Measurements from ENCODE around the gene GAS2. TPM values are rescaled to one million over a fixed set of nuclear protein-coding genes. Genes with fewer than 3 reads are reported as not detected.

Gene GAS2
- total RNA-seq, 2 donors from 2014 or later = 13.2 to 24.6 TPM

DNA sequence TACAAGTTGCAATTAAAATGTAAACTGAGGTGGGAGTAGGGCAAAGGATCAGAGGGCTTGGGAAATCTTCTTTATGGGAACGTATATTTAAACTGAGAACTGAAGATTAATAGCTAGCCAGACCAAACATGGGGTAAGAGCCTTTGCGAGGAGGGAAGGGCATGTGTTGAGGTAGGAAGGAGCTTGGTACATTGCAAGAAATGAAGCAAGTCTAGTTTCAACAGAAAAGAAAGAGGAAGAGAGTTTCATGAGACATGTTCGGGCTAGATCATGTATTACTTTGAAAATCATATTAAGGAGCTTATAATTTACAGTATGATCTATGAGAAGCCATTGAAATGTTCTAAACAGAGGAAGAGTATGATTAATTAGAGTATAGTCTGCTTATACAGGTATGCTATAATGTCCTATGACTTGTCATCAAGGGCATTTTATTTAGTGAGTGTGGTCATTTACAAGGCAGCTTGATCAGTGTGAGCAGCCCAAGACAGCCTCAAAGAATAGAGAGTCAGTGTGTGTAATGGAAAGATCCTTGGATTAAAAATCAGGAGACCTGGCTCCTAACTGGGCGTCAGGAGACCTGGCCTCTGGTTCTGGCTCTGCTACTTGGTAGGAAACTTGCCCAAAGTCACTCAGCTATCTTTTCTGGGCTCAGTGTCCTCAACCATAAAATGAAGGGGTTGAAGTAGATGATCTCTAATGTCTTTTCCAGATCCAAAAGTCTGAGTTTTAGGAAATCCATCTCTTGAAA lies 10.9 kb downstream of the GAS2 start:
- TF ChIP-seq, protein P1, sequence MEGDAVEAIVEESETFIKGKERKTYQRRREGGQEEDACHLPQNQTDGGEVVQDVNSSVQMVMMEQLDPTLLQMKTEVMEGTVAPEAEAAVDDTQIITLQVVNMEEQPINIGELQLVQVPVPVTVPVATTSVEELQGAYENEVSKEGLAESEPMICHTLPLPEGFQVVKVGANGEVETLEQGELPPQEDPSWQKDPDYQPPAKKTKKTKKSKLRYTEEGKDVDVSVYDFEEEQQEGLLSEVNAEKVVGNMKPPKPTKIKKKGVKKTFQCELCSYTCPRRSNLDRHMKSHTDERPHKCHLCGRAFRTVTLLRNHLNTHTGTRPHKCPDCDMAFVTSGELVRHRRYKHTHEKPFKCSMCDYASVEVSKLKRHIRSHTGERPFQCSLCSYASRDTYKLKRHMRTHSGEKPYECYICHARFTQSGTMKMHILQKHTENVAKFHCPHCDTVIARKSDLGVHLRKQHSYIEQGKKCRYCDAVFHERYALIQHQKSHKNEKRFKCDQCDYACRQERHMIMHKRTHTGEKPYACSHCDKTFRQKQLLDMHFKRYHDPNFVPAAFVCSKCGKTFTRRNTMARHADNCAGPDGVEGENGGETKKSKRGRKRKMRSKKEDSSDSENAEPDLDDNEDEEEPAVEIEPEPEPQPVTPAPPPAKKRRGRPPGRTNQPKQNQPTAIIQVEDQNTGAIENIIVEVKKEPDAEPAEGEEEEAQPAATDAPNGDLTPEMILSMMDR (IDR thresholded peaks at IDR 0.05) = no peak
- peak in 1 of 3 donors; percentile 16 for TF ChIP-seq POLR2A (IDR thresholded peaks at IDR 0.05)
- H3K4me1 ChIP-seq = peaks cover 65% of the 10 kb centered on the region
- no peaks in the 10 kb centered on the region for H3K27me3 ChIP-seq
- peak in 2 of 4 donors; percentile 21 to 31 for DNase-seq
- 46 to 50% methylated on average over 4 of the region's 4 CpGs for WGBS, 2 donors
- H3K4me3 ChIP-seq = no peak overlapping the region
- H3K9me3 ChIP-seq = no peaks in the 10 kb centered on the region
- intact Hi-C loops (cut with DNase I) = no loop called here
- H3K27ac ChIP-seq = peak overlapping the region; percentile 29 to 91 (median 84)
- no peaks in the 10 kb centered on the region for H3K36me3 ChIP-seq (replicated peaks in 1 of 2; ENCODE audit: insufficient read depth in 1 of 2, low read depth in 2 of 2)
- no peak for ATAC-seq

DNA sequence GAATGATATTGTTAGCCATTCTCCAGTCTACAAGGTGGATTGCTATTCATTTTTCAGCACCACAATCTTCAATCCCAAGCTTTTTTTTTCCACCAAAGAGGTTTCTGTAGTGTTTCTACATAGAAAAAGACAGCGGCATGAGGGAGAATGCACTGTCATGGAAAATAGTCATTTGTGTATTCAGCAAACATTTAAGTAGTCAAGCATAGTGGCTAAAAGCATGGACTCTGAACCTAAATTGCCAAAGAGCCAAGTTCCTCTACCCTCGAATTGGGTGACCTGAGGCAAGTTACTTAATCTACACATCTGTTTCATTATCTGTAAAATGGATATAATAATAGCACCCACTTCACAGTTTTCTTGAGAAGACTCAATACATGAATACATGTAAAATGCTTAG lies 14.2 kb downstream of the GAS2 start:
- 25 to 38% methylated on average over 2 of the region's 2 CpGs for WGBS, 2 donors
- H3K4me3 ChIP-seq = no peak overlapping the region
- TF ChIP-seq, protein P1 (IDR thresholded peaks at IDR 0.05) = no peak
- TF ChIP-seq POLR2A (IDR thresholded peaks at IDR 0.05) = no peak
- intact Hi-C loops (cut with DNase I) = no loop called here
- H3K27me3 ChIP-seq = no peaks in the 10 kb centered on the region
- no peaks in the 10 kb centered on the region for H3K9me3 ChIP-seq
- H3K27ac ChIP-seq = peak overlapping the region in 3 of 4 donors; percentile 9 to 48 (median 45)
- ATAC-seq (peak; percentile 80), DNase-seq (peak in 1 of 4 donors; percentile 37)
- H3K4me1 ChIP-seq = peaks cover 36% of the 10 kb centered on the region
- H3K36me3 ChIP-seq (replicated peaks in 1 of 2; ENCODE audit: insufficient read depth in 1 of 2, low read depth in 2 of 2) = no peaks in the 10 kb centered on the region

DNA sequence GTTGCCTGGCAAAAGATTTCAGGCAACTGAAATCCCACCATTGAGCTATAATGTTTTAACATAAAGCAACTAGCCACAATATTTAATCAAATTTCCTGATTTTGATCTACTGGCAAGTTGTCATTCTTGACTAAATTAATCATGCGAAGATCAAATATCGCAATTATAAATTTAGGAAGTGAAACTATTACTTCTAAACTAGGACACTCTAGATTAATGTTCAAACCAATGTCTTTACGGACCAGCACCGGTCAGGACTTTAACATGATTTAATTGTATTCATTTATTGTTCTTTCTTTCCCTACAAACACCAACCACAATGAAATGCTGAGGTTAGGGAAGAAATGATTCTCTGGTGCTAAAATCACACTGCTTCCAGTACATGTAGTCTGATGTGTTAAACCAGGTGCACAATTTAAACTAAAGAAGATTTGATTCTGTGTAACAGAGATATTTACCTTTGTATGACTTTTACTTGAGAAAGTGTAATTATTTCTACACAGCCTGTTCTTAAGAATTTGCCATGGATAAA lies 14.9 kb downstream of the GAS2 start:
- Histone ChIP-seq H3K36me3 (replicated peaks in 1 of 2; ENCODE audit: insufficient read depth in 1 of 2, low read depth in 2 of 2) (no peaks in the 10 kb centered on the region), H3K9me3 (peaks cover 0 to 4% (median 0%) of the 10 kb centered on the region in 3 donors), H3K4me3 (no peak overlapping the region), H3K27ac (peak overlapping the region in 3 of 4 donors; percentile 9 to 48 (median 45)), H3K27me3 (no peaks in the 10 kb centered on the region), H3K4me1 (peaks cover 29% of the 10 kb centered on the region)
- ATAC-seq (no peak), DNase-seq (no peak)
- no peak for TF ChIP-seq POLR2A (IDR thresholded peaks at IDR 0.05)
- TF ChIP-seq, protein P1 (IDR thresholded peaks at IDR 0.05) = no peak
- WGBS, 2 donors = 32 to 49% methylated on average over 4 of the region's 4 CpGs
- intact Hi-C loops (cut with DNase I) = no loop called here

DNA sequence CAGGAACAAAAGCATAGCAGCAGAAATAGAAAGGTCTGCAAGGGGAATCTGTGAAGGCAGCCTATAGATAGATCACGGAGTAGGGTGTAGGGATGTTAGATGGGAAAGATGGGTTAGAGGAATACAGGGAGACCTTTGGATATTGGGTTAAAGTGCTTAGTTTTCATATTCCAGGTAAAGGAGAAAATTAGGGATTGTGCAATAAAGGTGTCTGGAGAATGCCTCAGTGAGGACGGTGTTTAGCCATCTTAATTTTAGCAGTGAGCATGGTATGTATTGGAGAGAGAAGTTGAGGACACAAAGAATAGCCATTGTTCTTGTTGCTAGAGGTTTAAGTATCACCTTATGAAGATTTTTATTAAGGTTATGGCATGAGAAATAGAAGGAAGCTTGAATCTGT lies 17.7 kb downstream of the GAS2 start:
- 95 to 96% methylated on average over 2 of the region's 2 CpGs for WGBS, 2 donors
- intact Hi-C loops (cut with DNase I) = no loop called here

More for the DNA sequence above, 17.7 kb downstream of the GAS2 start:
- H3K27ac ChIP-seq = no peak overlapping the region
- TF ChIP-seq, protein P1 (IDR thresholded peaks at IDR 0.05) = no peak
- TF ChIP-seq POLR2A (IDR thresholded peaks at IDR 0.05) = no peak
- no peaks in the 10 kb centered on the region for H3K36me3 ChIP-seq (replicated peaks in 1 of 2; ENCODE audit: insufficient read depth in 1 of 2, low read depth in 2 of 2)
- no peak overlapping the region for H3K4me3 ChIP-seq
- no peak for DNase-seq
- peaks cover 18% of the 10 kb centered on the region for H3K4me1 ChIP-seq
- H3K9me3 ChIP-seq = peaks cover 0 to 4% (median 0%) of the 10 kb centered on the region in 3 donors
- H3K27me3 ChIP-seq = no peaks in the 10 kb centered on the region
- no peak for ATAC-seq

Measured in body of pancreas (tissue), 4 donors.